Activated T-helper 1 cell treated with Interleukin-2 at 50 U/mL for 16 hours (primary cell): ENCODE data around the gene ADSL.
"Not testable (repeated sequence)": the region's sequence is repeated elsewhere in the genome, so short reads cannot be mapped to it uniquely, and the experiment has no call there.

ENCODE experiments used
- DNase-seq: peaks from one replicate; pipeline ENCODE4 v3.0.0-alpha.2; 2020; ENCODE audit warnings: low read depth

ADSL gene

GRCh38 chr22:40374567-40374966 lies 28.3 kb downstream of the ADSL start:
- DNase-seq = no peak

- no peak for DNase-seq
Observed at GRCh38 chr22:40376149-40376548, 29.8 kb downstream of the ADSL start.

- no peak for DNase-seq
Observed at GRCh38 chr22:40377931-40378330, 31.6 kb downstream of the ADSL start.

- not testable (repeated sequence) for DNase-seq
Observed at GRCh38 chr22:40378448-40378847, 32.1 kb downstream of the ADSL start.

GRCh38 chr22:40381461-40381860 lies 35.2 kb downstream of the ADSL start:
- DNase-seq = no peak

GRCh38 chr22:40383905-40384304 lies 37.6 kb downstream of the ADSL start:
- no peak for DNase-seq

GRCh38 chr22:40385036-40385782 lies 38.9 kb downstream of the ADSL start:
- DNase-seq = no peak

GRCh38 chr22:40387746-40388145 lies 41.4 kb downstream of the ADSL start:
- no peak for DNase-seq

GRCh38 chr22:40388231-40388630 lies 41.9 kb downstream of the ADSL start:
- DNase-seq = no peak

GRCh38 chr22:40391417-40391816 lies 45.1 kb downstream of the ADSL start:
- DNase-seq = no peak

GRCh38 chr22:40392618-40393017 lies 46.3 kb downstream of the ADSL start:
- DNase-seq = no peak

GRCh38 chr22:40394607-40395006 lies 48.3 kb downstream of the ADSL start:
- DNase-seq = no peak

GRCh38 chr22:40395607-40396006 lies 49.3 kb downstream of the ADSL start:
- DNase-seq = no peak

GRCh38 chr22:40396882-40397281 lies 50.6 kb downstream of the ADSL start:
- no peak for DNase-seq

GRCh38 chr22:40397396-40397795 lies 51.1 kb downstream of the ADSL start:
- no peak for DNase-seq

- DNase-seq = no peak
Observed at GRCh38 chr22:40399621-40400020, 53.3 kb downstream of the ADSL start.

- no peak for DNase-seq
Observed at GRCh38 chr22:40400159-40400558, 53.9 kb downstream of the ADSL start.

GRCh38 chr22:40401532-40401931 lies 55.2 kb downstream of the ADSL start:
- peak; percentile 42 for DNase-seq

GRCh38 chr22:40401981-40402406 lies 55.7 kb downstream of the ADSL start:
- no peak for DNase-seq

GRCh38 chr22:40403141-40403540 lies 56.8 kb downstream of the ADSL start:
- no peak for DNase-seq

GRCh38 chr22:40403651-40404050 lies 57.4 kb downstream of the ADSL start:
- DNase-seq = no peak

- DNase-seq = no peak
Observed at GRCh38 chr22:40404251-40405177, 58.2 kb downstream of the ADSL start.
